Duodenal mucosa (tissue), 2 donors: ENCODE data around the gene HLA-DOB.
"Not testable (repeated sequence)": the region's sequence is repeated elsewhere in the genome, so short reads cannot be mapped to it uniquely, and the experiment has no call there.

Source experiments
- H3K27ac ChIP-seq: one replicate; pipeline ENCODE4 v1.7.0; 2013; ENCODE audit warnings: low read depth, low read length
- H3K27me3 ChIP-seq, 2 donors: one replicate each; pipeline ENCODE4 v1.7.0; 2013; ENCODE audit warnings: low read length in 2 of 2, control low read depth in 1 of 2; ENCODE audit not compliant: insufficient read depth in 2 of 2, control insufficient read depth in 1 of 2
- H3K36me3 ChIP-seq, 2 donors: one replicate each; pipeline ENCODE4 v1.7.0; 2013; ENCODE audit warnings: low read length in 2 of 2, control low read depth in 1 of 2; ENCODE audit not compliant: insufficient read depth in 2 of 2, control insufficient read depth in 1 of 2
- H3K4me1 ChIP-seq, 2 donors: one replicate each; pipeline ENCODE4 v1.7.0; 2013; ENCODE audit warnings: low read length in 2 of 2, control low read depth in 1 of 2; ENCODE audit not compliant: insufficient read depth in 2 of 2, control insufficient read depth in 1 of 2
- H3K4me3 ChIP-seq, 2 donors: one replicate each; pipeline ENCODE4 v1.7.0; 2013; ENCODE audit warnings: low read length in 2 of 2, low read depth in 1 of 2
- H3K9ac ChIP-seq, 2 donors: one replicate each; pipeline ENCODE4 v1.7.0; 2013; ENCODE audit warnings: low read length in 2 of 2, low read depth in 1 of 2
- H3K9me3 ChIP-seq, 2 donors: one replicate each; pipeline ENCODE4 v1.7.0; 2013; ENCODE audit warnings: low read length in 2 of 2, control low read depth in 1 of 2; ENCODE audit not compliant: control insufficient read depth in 1 of 2

The HLA-DOB gene

DNA sequence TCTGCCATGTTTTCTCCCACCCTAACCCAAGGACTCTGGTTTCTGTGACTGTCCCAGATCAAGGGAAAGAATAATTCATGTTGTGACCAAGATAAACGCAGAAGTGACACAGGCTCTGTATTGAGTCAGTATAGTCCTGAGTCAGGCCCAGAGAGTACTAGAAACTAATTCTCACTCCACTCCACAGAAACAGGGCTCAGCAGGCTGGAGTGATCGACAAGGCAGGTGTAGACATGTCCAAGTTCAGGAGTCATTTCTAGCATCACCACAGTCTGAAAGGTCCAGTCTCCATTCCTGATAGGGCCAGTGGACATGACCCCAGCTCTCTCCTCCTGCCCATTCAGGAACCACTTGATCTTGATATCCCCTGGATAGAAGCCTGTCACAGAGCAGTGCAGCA, 2.7 kb downstream of the HLA-DOB start:
- H3K27me3 ChIP-seq: no peaks in the 10 kb centered on the region
- H3K36me3 ChIP-seq: no peaks in the 10 kb centered on the region
- H3K9ac ChIP-seq: no peak overlapping the region
- no peaks in the 10 kb centered on the region for H3K9me3 ChIP-seq
- H3K27ac ChIP-seq: no peak overlapping the region
- no peak overlapping the region for H3K4me3 ChIP-seq
- peaks cover 0 to 3% of the 10 kb centered on the region in 2 donors for H3K4me1 ChIP-seq

DNA sequence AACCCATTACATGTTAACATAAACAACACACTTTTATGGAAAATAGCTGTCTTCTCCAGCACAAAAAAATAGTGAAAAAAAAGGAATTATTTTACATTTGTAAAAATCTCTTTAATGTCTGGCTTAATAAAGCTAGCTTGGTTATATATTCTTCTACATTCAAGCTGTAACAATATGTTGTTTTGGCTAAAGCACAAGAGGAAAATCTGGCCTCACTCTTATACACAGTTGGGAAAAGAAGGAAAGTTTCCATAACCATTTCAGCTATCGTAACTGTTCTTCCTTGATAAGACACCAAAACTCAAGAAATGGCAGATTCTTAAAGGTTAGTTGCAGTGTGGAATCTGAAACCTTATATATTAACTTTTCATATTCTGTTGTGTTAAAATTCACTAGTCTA, 7.6 kb downstream of the HLA-DOB start:
- no peaks in the 10 kb centered on the region for H3K4me1 ChIP-seq
- H3K27me3 ChIP-seq: no peaks in the 10 kb centered on the region
- no peaks in the 10 kb centered on the region for H3K9me3 ChIP-seq
- H3K27ac ChIP-seq: no peak overlapping the region
- H3K4me3 ChIP-seq: no peak overlapping the region
- H3K36me3 ChIP-seq: no peaks in the 10 kb centered on the region
- no peak overlapping the region for H3K9ac ChIP-seq

DNA sequence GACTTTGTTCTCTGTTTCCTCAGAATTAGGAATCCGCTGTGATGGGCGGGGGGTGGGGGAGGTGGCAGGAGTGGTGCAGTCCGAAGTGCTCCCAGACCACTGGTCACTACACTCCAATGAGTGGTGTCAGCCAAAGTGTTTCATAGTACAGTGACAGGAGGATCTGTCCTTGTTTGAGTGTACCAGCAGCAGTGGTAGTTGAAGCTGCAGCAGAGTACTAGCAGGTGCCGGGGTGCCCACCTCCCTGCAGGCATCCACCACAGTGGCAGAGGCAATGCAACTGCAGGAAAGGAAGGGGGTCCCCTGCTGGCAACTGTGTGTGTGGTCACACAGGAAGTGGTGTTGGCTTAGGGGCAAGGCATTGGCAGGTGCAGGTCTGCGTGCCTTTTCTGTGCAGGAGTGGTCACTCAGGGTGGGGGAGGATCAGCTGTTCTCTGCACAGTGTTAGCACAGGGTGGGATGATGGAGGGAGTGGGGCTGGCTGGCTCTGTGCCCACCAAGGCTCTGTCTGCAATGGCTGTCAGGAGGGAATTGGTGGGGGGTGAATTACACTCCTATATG, 9.7 kb downstream of the HLA-DOB start:
- Histone ChIP-seq H3K9ac (no peak overlapping the region), H3K4me3 (no peak overlapping the region), H3K4me1 (no peaks in the 10 kb centered on the region), H3K27me3 (peaks cover 0 to 3% of the 10 kb centered on the region in 2 donors), H3K27ac (no peak overlapping the region), H3K36me3 (no peaks in the 10 kb centered on the region), H3K9me3 (no peaks in the 10 kb centered on the region)

DNA sequence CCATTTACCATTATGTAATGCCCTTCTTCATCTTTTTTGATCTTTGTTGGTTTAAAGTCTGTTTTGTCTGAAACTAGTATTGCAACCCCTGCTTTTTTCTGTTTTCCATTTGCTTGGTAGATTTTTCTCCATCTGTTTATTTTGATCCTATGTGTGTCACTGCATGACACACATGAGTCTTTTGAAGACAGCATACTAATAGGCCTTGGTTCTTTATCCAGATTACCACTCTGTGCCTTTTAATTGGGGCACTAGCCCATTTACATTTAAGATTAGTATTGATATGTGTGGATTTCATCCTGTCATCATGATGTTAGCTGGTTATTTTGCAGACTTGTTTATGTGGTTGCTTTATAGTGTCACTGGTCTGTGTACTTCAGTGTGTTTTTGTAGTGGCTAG, 11.4 kb downstream of the HLA-DOB start:
- not testable (repeated sequence) for H3K4me3 ChIP-seq, H3K27ac ChIP-seq, H3K27me3 ChIP-seq, H3K4me1 ChIP-seq, H3K9ac ChIP-seq, H3K9me3 ChIP-seq, H3K36me3 ChIP-seq

DNA sequence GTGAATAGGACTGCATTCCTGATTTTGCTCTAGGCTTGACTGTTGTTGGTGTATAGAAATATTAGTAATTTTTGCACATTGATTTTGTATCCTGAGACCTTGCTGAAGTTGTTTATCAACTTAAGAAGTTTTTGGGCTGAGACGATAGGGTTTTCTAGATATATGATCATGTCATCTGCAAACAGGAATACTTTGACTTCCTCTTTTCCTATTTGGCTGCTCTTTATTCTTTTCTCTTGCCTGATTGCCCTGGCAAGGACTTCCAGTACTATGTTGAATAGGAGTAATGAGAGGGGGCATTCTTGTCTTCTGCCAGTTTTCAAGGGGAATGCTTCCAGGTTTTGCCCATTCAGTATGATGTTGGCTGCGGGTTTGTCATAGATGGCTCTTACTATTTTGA, 13.4 kb downstream of the HLA-DOB start:
- Histone ChIP-seq H3K9ac (no peak overlapping the region), H3K27ac (no peak overlapping the region), H3K4me3 (no peak overlapping the region), H3K4me1 (no peaks in the 10 kb centered on the region), H3K36me3 (no peaks in the 10 kb centered on the region), H3K9me3 (no peaks in the 10 kb centered on the region), H3K27me3 (peaks cover 3 to 8% of the 10 kb centered on the region in 2 donors)

DNA sequence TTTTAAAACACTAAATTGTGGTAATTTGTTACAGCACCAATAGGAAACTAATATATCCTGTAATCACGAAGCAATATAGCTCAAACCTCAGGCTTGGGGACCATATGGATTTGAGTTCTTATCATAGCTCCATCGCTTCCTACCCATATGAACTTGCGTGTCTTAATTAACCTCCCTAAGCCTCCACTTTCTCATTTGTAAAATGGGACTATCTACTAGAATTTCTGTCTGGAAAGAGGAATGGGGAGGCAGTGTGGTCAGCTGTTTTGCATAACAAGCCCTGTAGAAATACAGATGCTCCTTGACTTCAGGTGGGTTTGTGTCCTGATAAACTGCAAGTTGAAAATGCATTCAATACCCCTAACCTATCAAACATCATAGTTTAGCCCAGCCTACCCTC, 17.1 kb downstream of the HLA-DOB start:
- H3K9me3 ChIP-seq: no peaks in the 10 kb centered on the region
- H3K4me3 ChIP-seq: no peak overlapping the region
- no peaks in the 10 kb centered on the region for H3K36me3 ChIP-seq

DNA sequence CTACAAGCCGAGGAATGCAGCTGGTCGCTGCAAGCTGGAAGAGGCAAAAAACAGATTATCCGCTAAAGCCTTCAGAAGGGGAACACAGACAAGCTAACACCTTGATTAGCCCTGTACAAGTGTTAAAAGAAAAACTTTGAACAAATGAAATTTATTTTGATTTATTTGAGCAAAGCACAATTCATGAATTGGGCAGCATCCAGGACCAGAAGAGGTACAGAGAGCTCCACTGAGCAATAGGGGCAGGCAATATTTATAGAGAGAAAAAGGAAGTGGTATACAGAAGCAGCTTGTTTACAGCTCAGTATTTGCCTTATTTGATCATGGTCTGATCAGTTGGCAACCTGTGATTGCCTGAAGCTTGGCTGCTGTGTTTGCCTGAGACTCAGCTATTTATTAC, 17.6 kb downstream of the HLA-DOB start:
- Histone ChIP-seq H3K4me3 (no peak overlapping the region), H3K9ac (no peak overlapping the region), H3K36me3 (no peaks in the 10 kb centered on the region), H3K4me1 (peaks cover 4 to 10% of the 10 kb centered on the region in 2 donors), H3K9me3 (no peaks in the 10 kb centered on the region), H3K27ac (no peak overlapping the region), H3K27me3 (peaks cover 8% of the 10 kb centered on the region in 2 donors)

More for the DNA sequence above, 17.1 kb downstream of the HLA-DOB start:
- Histone ChIP-seq H3K9ac (no peak overlapping the region), H3K4me1 (peaks cover 4 to 10% of the 10 kb centered on the region in 2 donors), H3K27ac (no peak overlapping the region), H3K27me3 (peaks cover 7 to 8% of the 10 kb centered on the region in 2 donors)

DNA sequence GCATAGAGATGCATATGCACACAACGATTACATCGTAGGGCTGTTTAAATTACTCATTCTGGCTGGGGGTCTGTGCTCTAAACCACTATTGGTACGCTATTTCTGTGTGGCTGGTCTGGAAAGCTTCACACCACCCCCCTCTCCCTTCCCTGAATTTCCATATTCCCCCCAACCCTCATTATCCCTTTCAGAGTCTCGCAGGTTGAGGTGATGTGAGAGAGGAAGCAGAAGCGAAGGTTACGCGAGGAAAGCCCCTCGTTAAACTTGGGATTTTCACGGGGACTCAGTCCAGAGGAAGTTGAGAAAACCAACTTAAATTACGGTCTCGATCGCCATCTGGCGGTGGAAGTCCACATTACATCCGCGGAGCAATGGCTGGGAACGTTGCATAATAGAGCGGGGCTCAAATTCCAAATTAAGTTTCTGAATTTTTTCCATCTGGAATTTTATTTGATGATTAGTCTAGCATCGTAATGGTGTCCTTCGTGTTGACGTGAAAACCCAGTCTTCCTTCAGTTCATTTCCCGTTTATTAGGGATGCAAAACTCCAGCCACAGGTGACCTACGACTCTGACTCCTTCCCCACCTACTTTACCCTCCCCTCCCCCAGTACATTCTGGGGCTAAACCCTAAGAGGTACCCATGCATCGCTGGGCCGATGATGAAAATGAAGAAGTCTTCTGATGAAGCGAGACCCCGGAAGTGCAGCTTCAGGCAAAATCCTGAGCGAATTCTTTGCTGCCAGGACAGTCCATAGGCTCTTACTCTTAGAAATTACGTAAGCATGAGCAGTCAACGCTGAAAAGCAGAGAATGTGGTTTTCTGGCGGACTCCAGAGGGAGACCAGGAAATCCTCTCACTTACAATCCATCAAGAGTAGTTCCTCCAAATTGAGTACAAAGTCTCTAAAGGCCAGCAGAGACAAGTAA, 19.7 kb downstream of the HLA-DOB start:
- Histone ChIP-seq H3K4me1 (peaks cover 4 to 10% of the 10 kb centered on the region in 2 donors), H3K9ac (peak overlapping the region in 1 of 2 donors; percentile 45), H3K9me3 (no peaks in the 10 kb centered on the region), H3K27ac (no peak overlapping the region), H3K4me3 (peak overlapping the region; percentile 45 to 53), H3K27me3 (peaks cover 7 to 14% of the 10 kb centered on the region in 2 donors), H3K36me3 (no peaks in the 10 kb centered on the region)

DNA sequence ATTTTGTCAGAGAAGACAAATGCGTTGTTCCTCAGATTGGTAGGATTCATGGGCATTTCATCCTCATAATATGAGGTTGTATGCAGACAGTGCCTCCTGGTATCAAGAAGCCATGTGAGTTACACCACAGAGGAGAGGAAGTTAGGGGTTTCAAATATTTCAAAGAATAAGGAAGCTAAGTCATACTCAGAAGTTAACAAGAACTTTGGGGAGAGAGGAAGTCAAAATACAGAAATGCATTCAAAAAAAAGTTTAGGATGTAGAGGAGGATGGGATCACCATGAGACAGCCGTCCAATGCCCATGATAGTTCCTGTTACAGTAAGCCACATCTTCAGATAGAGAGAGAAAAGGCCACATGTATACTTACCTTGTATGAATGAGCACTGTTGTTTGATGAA, 22.3 kb downstream of the HLA-DOB start:
- Histone ChIP-seq H3K9me3 (no peaks in the 10 kb centered on the region), H3K4me1 (peaks cover 4 to 10% of the 10 kb centered on the region in 2 donors), H3K27me3 (peaks cover 10 to 16% of the 10 kb centered on the region in 2 donors), H3K9ac (no peak overlapping the region), H3K36me3 (no peaks in the 10 kb centered on the region), H3K4me3 (no peak overlapping the region), H3K27ac (no peak overlapping the region)

DNA sequence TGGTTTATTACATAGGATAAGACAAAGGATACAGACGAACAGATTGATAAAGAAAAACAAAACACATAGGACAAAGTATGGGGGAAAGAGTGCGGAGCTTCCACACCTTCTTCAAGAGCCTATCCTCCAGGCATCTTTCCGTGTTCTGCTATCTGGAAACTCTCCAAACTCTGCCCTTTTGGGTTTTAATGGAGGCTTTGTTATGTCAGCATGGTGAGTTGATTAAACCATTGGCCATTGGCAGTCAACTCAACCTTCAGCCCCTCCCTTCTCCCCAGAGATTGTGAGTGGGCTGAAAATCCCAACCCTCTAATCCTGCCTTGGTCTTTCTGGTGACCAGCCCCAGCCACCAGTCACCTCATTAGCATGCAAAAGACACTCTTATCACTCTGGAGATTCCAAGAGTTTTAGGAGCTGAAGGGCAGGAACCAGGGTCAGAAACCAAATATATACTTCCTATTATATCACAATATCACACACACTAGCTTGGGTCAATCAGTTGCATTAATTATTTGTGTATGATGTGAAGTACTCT, 23.8 kb downstream of the HLA-DOB start:
- no peak overlapping the region for H3K27ac ChIP-seq
- H3K4me1 ChIP-seq: peaks cover 4 to 10% of the 10 kb centered on the region in 2 donors
- H3K27me3 ChIP-seq: peaks cover 10 to 16% of the 10 kb centered on the region in 2 donors
- no peak overlapping the region for H3K4me3 ChIP-seq
- no peaks in the 10 kb centered on the region for H3K36me3 ChIP-seq
- no peak overlapping the region for H3K9ac ChIP-seq
- no peaks in the 10 kb centered on the region for H3K9me3 ChIP-seq
